Activated T-helper 1 cell treated with anti-CD3 and anti-CD28 coated beads, Interleukin-12 subunit alpha, Interleukin-12 subunit beta, Interleukin-2, Interleukin-4 antibody, amounts not matched to agents 30 ng/mL and 10 ng/mL and 1 ng/mL, durations not matched to agents 14 hours and 24 hours and 36 hours (primary cell): ENCODE data around the gene HMMR. TPM values are rescaled to one million over a fixed set of nuclear protein-coding genes. Genes with fewer than 3 reads are reported as not detected.
"Not testable (repeated sequence)": the region's sequence is repeated elsewhere in the genome, so short reads cannot be mapped to it uniquely, and the experiment has no call there.

ENCODE experiments used
- DNase-seq: peaks from one replicate; pipeline ENCODE4 v3.0.0; 2021; ENCODE audit warnings: low spot score
- H3K27ac Mint-ChIP-seq: one replicate; pipeline ENCODE4 v1.8.0; 2021; ENCODE audit warnings: mild to moderate bottlenecking, mixed read lengths
- H3K27me3 Mint-ChIP-seq: one replicate; pipeline ENCODE4 v1.8.0; 2022; ENCODE audit warnings: mild to moderate bottlenecking, moderate library complexity, mixed read lengths; ENCODE audit not compliant: insufficient read depth
- H3K36me3 Mint-ChIP-seq: one replicate; pipeline ENCODE4 v1.8.0; 2021; ENCODE audit warnings: low read depth, mixed read lengths
- H3K4me1 Mint-ChIP-seq: one replicate; pipeline ENCODE4 v1.8.0; 2021; ENCODE audit warnings: low read depth, mixed read lengths
- H3K4me3 Mint-ChIP-seq: one replicate; pipeline ENCODE4 v1.8.0; 2021; ENCODE audit warnings: mild to moderate bottlenecking, moderate library complexity, mixed read lengths
- H3K9me3 Mint-ChIP-seq: one replicate; pipeline ENCODE4 v1.8.0; 2021; ENCODE audit warnings: mixed read lengths
- intact Hi-C: fragments of 100-400 bp; cut with micrococcal nuclease; formaldehyde crosslinking; loops from one replicate; pipeline ENCODE4 v1.15.1; 2024
- total RNA-seq: library from RNA; stranded (reverse); gene quantifications from 2 replicates; pipeline ENCODE4 v1.2.3, GENCODE V29; 2022

Gene HMMR, protein sequence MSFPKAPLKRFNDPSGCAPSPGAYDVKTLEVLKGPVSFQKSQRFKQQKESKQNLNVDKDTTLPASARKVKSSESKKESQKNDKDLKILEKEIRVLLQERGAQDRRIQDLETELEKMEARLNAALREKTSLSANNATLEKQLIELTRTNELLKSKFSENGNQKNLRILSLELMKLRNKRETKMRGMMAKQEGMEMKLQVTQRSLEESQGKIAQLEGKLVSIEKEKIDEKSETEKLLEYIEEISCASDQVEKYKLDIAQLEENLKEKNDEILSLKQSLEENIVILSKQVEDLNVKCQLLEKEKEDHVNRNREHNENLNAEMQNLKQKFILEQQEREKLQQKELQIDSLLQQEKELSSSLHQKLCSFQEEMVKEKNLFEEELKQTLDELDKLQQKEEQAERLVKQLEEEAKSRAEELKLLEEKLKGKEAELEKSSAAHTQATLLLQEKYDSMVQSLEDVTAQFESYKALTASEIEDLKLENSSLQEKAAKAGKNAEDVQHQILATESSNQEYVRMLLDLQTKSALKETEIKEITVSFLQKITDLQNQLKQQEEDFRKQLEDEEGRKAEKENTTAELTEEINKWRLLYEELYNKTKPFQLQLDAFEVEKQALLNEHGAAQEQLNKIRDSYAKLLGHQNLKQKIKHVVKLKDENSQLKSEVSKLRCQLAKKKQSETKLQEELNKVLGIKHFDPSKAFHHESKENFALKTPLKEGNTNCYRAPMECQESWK
- 25.5 and 26.8 TPM in 2 replicates for total RNA-seq

DNA sequence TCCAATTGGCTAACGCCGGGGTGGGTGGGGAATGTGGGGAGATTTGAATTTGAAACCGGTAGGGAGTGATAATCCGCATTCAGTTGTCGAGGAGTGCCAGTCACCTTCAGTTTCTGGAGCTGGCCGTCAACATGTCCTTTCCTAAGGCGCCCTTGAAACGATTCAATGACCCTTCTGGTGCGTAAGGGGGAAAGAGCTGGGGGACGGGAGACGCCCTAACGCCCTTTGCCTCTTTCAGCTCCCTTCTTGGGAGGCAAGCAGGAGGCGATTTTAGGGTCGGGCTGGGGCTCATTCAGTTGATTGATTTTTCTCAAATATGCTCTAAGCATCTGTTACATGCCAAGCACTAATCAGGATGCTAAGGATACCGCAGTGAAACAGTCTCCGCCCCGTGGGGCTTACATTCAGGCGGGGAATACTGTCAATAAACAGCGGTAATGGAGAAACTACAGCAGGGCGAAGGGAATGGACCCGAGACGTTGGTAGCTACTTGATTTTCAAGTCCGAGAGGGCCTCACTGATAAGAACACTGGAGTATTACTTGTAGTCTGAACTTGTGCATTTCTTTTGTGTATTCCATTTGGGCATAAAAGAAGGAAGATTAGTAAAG, at the start of gene HMMR:
Gene HMMR (plus strand): TSS at position 71 of the 610 bp plus-strand sequence. CDS start 61 bp downstream, at position 132.
- Mint-ChIP-seq H3K27me3 (no peaks in the 10 kb centered on the region), H3K4me1 (peaks cover 46% of the 10 kb centered on the region), H3K9me3 (no peaks in the 10 kb centered on the region), H3K36me3 (peaks cover 21% of the 10 kb centered on the region), H3K27ac (peak within 1 kb of the TSS; percentile 97), H3K4me3 (peak within 1 kb of the TSS; percentile 96)
- no peak for DNase-seq
- intact Hi-C loops = loop anchor here (1.0 kb wide), 2 partner anchors 23 to 45 kb away; partner anchors contain the start of genes CCNG1 and MAT2B

GRCh38 chr5:163415673-163416072, 44.8 kb upstream of the HMMR start:
- DNase-seq, intact Hi-C loops, H3K27ac Mint-ChIP-seq, H3K36me3 Mint-ChIP-seq, H3K9me3 Mint-ChIP-seq, H3K4me3 Mint-ChIP-seq, H3K4me1 Mint-ChIP-seq: not testable (repeated sequence)
- H3K27me3 Mint-ChIP-seq = peaks cover 37% of the 10 kb centered on the region

DNA sequence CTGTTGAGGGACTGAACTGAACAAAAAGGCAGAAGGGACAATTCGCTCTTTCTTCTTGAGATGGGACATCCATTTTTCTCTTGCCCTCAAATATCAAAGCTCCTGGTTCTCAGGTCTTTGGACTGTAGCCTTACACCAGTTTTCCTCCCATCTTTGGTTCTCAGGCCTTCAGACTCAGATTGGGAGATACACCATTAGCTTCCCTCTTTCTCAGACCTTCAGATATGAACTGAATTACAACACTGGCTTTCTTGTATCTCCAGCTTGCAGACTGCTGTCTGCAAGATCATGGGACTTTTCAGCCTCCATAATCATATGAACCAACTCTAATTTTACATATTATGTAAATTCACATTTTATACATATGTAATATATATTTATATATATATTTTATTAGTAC, 35.6 kb upstream of the HMMR start:
- Mint-ChIP-seq H3K27me3 (peaks cover 4% of the 10 kb centered on the region), H3K27ac (no peak overlapping the region), H3K4me1 (peaks cover 12% of the 10 kb centered on the region), H3K4me3 (no peak overlapping the region), H3K9me3 (peaks cover 4% of the 10 kb centered on the region), H3K36me3 (peaks cover 2% of the 10 kb centered on the region)
- intact Hi-C loops = no loop called here
- no peak for DNase-seq

- H3K9me3 Mint-ChIP-seq, H3K27ac Mint-ChIP-seq, H3K27me3 Mint-ChIP-seq, DNase-seq, H3K36me3 Mint-ChIP-seq, H3K4me3 Mint-ChIP-seq, intact Hi-C loops: not testable (repeated sequence)
- H3K4me1 Mint-ChIP-seq = peaks cover 12% of the 10 kb centered on the region
Measured at GRCh38 chr5:163426128-163426527, 34.3 kb upstream of the HMMR start.

- H3K27ac Mint-ChIP-seq = no peak overlapping the region
- intact Hi-C loops = no loop called here
- H3K4me3 Mint-ChIP-seq = no peak overlapping the region
- no peaks in the 10 kb centered on the region for H3K36me3 Mint-ChIP-seq
- H3K9me3 Mint-ChIP-seq = no peaks in the 10 kb centered on the region
- DNase-seq = no peak
- H3K27me3 Mint-ChIP-seq = peaks cover 17% of the 10 kb centered on the region
- H3K4me1 Mint-ChIP-seq = peaks cover 19% of the 10 kb centered on the region
Measured at GRCh38 chr5:163432544-163432943, 27.9 kb upstream of the HMMR start.

DNA sequence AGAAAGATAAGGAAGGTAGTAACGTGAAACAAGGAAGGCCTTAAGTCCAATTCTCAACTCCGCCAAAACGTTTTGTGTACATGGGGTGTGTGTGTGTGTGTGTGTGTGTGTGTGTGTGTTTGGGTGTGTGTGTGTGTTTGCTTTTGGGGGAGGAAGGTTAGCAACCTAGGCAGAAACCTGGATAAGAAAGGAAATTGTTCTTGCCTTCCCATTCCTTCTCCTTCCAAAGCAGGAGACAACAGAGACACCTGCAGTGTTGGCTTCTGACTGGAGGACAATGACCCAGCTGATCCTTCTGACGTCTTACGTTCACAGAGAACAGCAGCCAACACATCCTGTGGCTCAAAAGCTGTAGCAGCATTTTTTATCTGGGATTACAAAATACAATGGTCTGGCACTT, 27.2 kb upstream of the HMMR start:
- Mint-ChIP-seq H3K27ac (no peak overlapping the region), H3K4me3 (no peak overlapping the region), H3K27me3 (peaks cover 14% of the 10 kb centered on the region), H3K9me3 (no peaks in the 10 kb centered on the region), H3K36me3 (peaks cover 4% of the 10 kb centered on the region), H3K4me1 (peaks cover 23% of the 10 kb centered on the region)
- intact Hi-C loops = no loop called here
- no peak for DNase-seq

- Mint-ChIP-seq H3K9me3 (no peaks in the 10 kb centered on the region), H3K4me1 (peaks cover 34% of the 10 kb centered on the region), H3K27me3 (peaks cover 14% of the 10 kb centered on the region), H3K27ac (no peak overlapping the region), H3K36me3 (peaks cover 7% of the 10 kb centered on the region), H3K4me3 (no peak overlapping the region)
- no peak for DNase-seq
- intact Hi-C loops = no loop called here
Measured at GRCh38 chr5:163434401-163434866, 26.0 kb upstream of the HMMR start.

GRCh38 chr5:163436515-163436914, 23.9 kb upstream of the HMMR start:
- intact Hi-C loops = loop anchor here (5.0 kb wide), 1 partner anchor 131 kb away; no protein-coding TSS in a partner anchor
- Mint-ChIP-seq H3K27ac (peak overlapping the region; percentile 75), H3K9me3 (no peaks in the 10 kb centered on the region), H3K36me3 (peaks cover 20% of the 10 kb centered on the region), H3K4me3 (peak overlapping the region; percentile 92), H3K27me3 (peaks cover 11% of the 10 kb centered on the region), H3K4me1 (peaks cover 52% of the 10 kb centered on the region)
- DNase-seq = no peak

GRCh38 chr5:163437011-163437308, 23.5 kb upstream of the HMMR start:
- peaks cover 10% of the 10 kb centered on the region for H3K27me3 Mint-ChIP-seq

DNA sequence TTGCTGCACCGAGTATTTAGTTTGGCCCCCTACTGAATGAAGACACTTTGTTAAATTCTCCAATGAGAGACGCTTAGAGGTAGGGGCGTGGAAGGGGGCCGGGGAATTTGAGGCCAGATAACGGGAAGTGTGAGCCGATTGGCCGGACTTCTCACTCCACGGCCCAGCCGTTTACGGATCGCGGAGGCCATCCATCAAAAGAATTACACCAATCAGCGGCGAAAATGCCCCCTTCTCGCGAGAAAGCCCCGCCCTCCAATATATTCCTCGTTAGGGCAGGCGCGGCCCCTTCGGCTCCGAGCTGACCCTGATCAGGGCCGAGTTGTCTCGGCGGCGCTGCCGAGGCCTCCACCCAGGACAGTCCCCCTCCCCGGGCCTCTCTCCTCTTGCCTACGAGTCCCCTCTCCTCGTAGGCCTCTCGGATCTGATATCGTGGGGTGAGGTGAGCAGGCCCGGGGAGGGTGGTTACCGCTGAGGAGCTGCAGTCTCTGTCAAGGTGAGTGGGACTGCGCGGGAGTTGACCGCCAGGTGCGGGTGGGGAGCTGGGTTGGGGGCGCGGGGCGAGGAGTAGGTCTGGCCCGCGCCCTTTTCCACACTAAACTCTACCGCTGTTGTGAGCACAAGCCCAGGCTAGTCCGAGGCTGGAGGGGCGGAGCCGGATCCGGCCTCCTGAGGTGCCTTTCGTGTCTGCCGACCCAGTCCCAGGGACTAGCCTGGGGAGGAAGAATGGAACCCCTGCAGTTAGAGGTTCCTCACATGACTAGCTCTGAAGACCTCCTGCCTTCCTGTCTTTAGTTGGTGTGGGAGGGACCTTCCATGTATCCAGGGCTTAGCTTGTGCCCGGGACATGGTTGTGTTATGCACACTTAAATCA, 22.9 kb upstream of the HMMR start, which contains the start of gene CCNG1:
Gene CCNG1 (plus strand): TSS at position 287 of the 874 bp plus-strand sequence. CDS start 1,662 bp downstream, outside the sequence.
- Mint-ChIP-seq H3K27ac (peak within 1 kb of the TSS; percentile 75), H3K9me3 (no peaks in the 10 kb centered on the region), H3K4me1 (peaks cover 59% of the 10 kb centered on the region), H3K27me3 (peaks cover 6% of the 10 kb centered on the region), H3K4me3 (peak within 1 kb of the TSS; percentile 92), H3K36me3 (peaks cover 27% of the 10 kb centered on the region)
- intact Hi-C loops = loop anchor here (1.0 to 5.0 kb wide), 3 partner anchors 23 to 130 kb away; partner anchors contain the start of genes HMMR and NUDCD2
- DNase-seq = peak; percentile 87

More at GRCh38 chr5:163437011-163437308, 23.5 kb upstream of the HMMR start:
- peak overlapping the region; percentile 92 for H3K4me3 Mint-ChIP-seq
- no peak for DNase-seq
- no peaks in the 10 kb centered on the region for H3K9me3 Mint-ChIP-seq
- H3K4me1 Mint-ChIP-seq = peaks cover 53% of the 10 kb centered on the region
- peaks cover 21% of the 10 kb centered on the region for H3K36me3 Mint-ChIP-seq
- intact Hi-C loops = loop anchor here (1.0 to 5.0 kb wide), 3 partner anchors 23 to 130 kb away; partner anchors contain the start of genes HMMR and NUDCD2
- peak overlapping the region; percentile 75 for H3K27ac Mint-ChIP-seq

- no peaks in the 10 kb centered on the region for H3K9me3 Mint-ChIP-seq
- DNase-seq = no peak
- H3K27me3 Mint-ChIP-seq = no peaks in the 10 kb centered on the region
- peaks cover 30% of the 10 kb centered on the region for H3K36me3 Mint-ChIP-seq
- H3K27ac Mint-ChIP-seq = peak overlapping the region; percentile 36
- intact Hi-C loops = loop anchor here (5.0 kb wide), 1 partner anchor 128 kb away; no protein-coding TSS in a partner anchor
- H3K4me3 Mint-ChIP-seq = peak overlapping the region; percentile 92
- H3K4me1 Mint-ChIP-seq = peaks cover 59% of the 10 kb centered on the region
Measured at GRCh38 chr5:163439092-163439425, 21.4 kb upstream of the HMMR start.

DNA sequence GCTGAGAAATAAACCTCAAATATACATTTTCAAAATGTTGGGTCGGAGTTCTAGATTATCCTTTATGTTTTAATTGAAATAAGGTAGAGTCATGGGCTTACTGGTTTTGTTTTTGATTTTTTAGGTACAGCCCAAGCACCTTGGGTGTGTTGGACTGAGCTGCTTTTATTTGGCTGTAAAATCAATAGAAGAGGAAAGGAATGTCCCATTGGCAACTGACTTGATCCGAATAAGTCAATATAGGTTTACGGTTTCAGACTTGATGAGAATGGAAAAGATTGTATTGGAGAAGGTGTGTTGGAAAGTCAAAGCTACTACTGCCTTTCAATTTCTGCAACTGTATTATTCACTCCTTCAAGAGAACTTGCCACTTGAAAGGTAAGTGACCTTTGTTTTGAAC, 19.5 kb upstream of the HMMR start:
- intact Hi-C loops = loop anchor here (1.0 kb wide), 1 partner anchor 7 kb away; no protein-coding TSS in a partner anchor
- H3K9me3 Mint-ChIP-seq = no peaks in the 10 kb centered on the region
- H3K4me1 Mint-ChIP-seq = peaks cover 51% of the 10 kb centered on the region
- no peaks in the 10 kb centered on the region for H3K27me3 Mint-ChIP-seq
- DNase-seq = no peak
- no peak overlapping the region for H3K4me3 Mint-ChIP-seq
- peaks cover 38% of the 10 kb centered on the region for H3K36me3 Mint-ChIP-seq
- peak overlapping the region; percentile 29 for H3K27ac Mint-ChIP-seq
